Hematopoietic multipotent progenitor cell treated with erythropoietin and hydrocortisone succinate and interleukin-3 and kit ligand, for 4 days (in vitro differentiated cells): ENCODE results near the gene CMTM8.
"Not testable (repeated sequence)": the region's sequence is repeated elsewhere in the genome, so short reads cannot be mapped to it uniquely, and the experiment has no call there.

Source experiments
- DNase-seq: peaks from one replicate; pipeline ENCODE4 v3.0.0-alpha.2; 2015

CMTM8 gene

GRCh38 chr3:32238453-32239306 is at the start of gene CMTM8:
Gene CMTM8, plus strand, starts transcription at chr3:32238680. Its CDS starts 293 bp downstream, at chr3:32238973.
- peak; percentile 72 for DNase-seq

GRCh38 chr3:32189693-32190092 is 48.8 kb upstream of the CMTM8 start:
- DNase-seq: no peak

GRCh38 chr3:32190556-32190955 is 47.9 kb upstream of the CMTM8 start:
- not testable (repeated sequence) for DNase-seq

GRCh38 chr3:32193101-32193500 is 45.4 kb upstream of the CMTM8 start:
- no peak for DNase-seq

GRCh38 chr3:32194653-32195052 is 43.8 kb upstream of the CMTM8 start:
- DNase-seq: no peak

- no peak for DNase-seq
Observed at GRCh38 chr3:32195995-32196540, 42.4 kb upstream of the CMTM8 start.

- no peak for DNase-seq
Observed at GRCh38 chr3:32197991-32198390, 40.5 kb upstream of the CMTM8 start.

- peak; percentile 27 for DNase-seq
Observed at GRCh38 chr3:32198714-32199113, 39.8 kb upstream of the CMTM8 start.

GRCh38 chr3:32200490-32200889 is 38.0 kb upstream of the CMTM8 start:
- DNase-seq: no peak

- peak; percentile 38 for DNase-seq
Observed at GRCh38 chr3:32200992-32201758, 37.3 kb upstream of the CMTM8 start.

- DNase-seq: no peak
Observed at GRCh38 chr3:32202496-32202895, 36.0 kb upstream of the CMTM8 start.

- peak; percentile 54 for DNase-seq
Observed at GRCh38 chr3:32203854-32204253, 34.6 kb upstream of the CMTM8 start.

GRCh38 chr3:32208447-32208846 is 30.0 kb upstream of the CMTM8 start:
- DNase-seq: peak; percentile 37

GRCh38 chr3:32215185-32215584 is 23.3 kb upstream of the CMTM8 start:
- no peak for DNase-seq

- DNase-seq: no peak
Observed at GRCh38 chr3:32216172-32216783, 22.2 kb upstream of the CMTM8 start.

GRCh38 chr3:32217339-32217738 is 21.1 kb upstream of the CMTM8 start:
- DNase-seq: no peak

GRCh38 chr3:32219537-32219936 is 18.9 kb upstream of the CMTM8 start:
- no peak for DNase-seq

GRCh38 chr3:32220006-32220405 is 18.5 kb upstream of the CMTM8 start:
- DNase-seq: no peak

GRCh38 chr3:32222950-32223349 is 15.5 kb upstream of the CMTM8 start:
- no peak for DNase-seq

GRCh38 chr3:32224016-32224516 is 14.4 kb upstream of the CMTM8 start:
- DNase-seq: no peak

- no peak for DNase-seq
Observed at GRCh38 chr3:32226875-32227500, 11.5 kb upstream of the CMTM8 start.

- not testable (repeated sequence) for DNase-seq
Observed at GRCh38 chr3:32228743-32229142, 9.7 kb upstream of the CMTM8 start.

GRCh38 chr3:32229565-32229964 is 8.9 kb upstream of the CMTM8 start:
- DNase-seq: no peak
